Measurements from ENCODE around the gene UBXN11.
"Not testable (repeated sequence)": the region's sequence is repeated elsewhere in the genome, so short reads cannot be mapped to it uniquely, and the experiment has no call there.

UBXN11 gene

DNA sequence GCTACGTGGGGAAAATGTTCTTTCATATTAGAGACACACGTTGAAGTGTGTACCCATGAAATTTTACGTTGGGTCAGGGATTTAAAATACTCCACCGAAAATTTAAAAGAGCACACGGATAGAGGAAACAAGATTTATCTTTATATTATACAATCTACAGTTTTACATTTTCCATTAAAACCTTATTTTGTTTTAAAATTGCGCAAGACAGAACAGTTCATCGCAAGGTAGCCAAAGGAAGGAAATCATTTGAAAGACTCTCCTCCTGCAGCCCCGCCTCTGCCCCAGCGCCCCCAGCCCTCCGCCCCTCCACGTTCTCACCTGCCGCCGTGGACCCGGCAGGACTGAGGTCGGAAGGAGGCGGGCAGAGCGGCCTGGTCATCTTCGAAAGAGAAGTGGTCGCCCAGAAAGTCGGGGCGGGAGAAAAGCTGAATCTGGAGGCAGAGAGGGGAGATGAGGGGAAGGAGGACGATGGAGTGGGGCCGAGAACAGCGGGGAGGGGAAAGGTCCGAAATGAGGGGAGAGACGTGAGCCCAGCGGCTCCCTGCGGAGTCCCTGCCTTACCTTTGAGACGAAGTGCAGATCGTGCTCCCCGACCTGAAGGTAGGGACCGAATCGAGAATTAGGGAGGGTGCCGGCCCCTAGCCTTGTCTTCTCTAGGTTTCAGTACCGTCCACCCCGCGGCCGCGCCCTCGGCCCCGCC is 29.5 kb upstream of the UBXN11 start:
- Histone ChIP-seq H3K27me3 (ENCODE audit: control insufficient read depth, insufficient read depth, low read length) (peaks cover 8% of the 10 kb centered on the region), H3K27ac (ENCODE audit: low read length) (no peak overlapping the region), H3K4me3 (ENCODE audit: low read length) (peak overlapping the region; percentile 79), H3K9ac (ENCODE audit: low read length) (peak overlapping the region; percentile 36), H3K4me1 (ENCODE audit: control insufficient read depth, low read depth, low read length) (peaks cover 19% of the 10 kb centered on the region), H3K9me3 (ENCODE audit: control insufficient read depth, low read depth, low read length) (no peaks in the 10 kb centered on the region), H3K36me3 (ENCODE audit: control insufficient read depth, low read depth, low read length) (peaks cover 6% of the 10 kb centered on the region)

DNA sequence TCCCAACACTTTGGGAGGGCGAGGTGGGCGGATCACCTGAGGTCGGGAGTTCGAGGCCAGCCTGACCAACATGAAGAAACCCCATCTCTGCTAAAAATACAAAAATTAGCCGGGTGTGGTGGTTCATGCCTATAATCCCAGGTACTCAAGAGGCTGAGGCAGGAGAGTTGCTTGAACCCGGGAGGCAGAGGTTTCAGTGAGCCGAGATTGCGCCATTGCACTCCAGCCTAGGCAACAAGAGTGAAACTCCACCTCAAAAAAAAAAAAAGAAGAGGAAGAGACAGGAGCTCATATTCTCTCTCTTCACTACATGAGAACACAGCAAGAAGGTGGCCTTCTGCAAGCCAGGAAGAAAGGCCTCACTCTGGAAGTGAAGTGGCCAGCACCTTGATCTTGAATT is 26.9 kb upstream of the UBXN11 start:
- H3K9ac ChIP-seq (ENCODE audit: low read length); H3K4me3 ChIP-seq (ENCODE audit: low read length); H3K27ac ChIP-seq (ENCODE audit: low read length); H3K27me3 ChIP-seq (ENCODE audit: control insufficient read depth, insufficient read depth, low read length); H3K9me3 ChIP-seq (ENCODE audit: control insufficient read depth, low read depth, low read length): not testable (repeated sequence)
- peaks cover 19% of the 10 kb centered on the region for H3K4me1 ChIP-seq (ENCODE audit: control insufficient read depth, low read depth, low read length)
- peaks cover 11% of the 10 kb centered on the region for H3K36me3 ChIP-seq (ENCODE audit: control insufficient read depth, low read depth, low read length)

DNA sequence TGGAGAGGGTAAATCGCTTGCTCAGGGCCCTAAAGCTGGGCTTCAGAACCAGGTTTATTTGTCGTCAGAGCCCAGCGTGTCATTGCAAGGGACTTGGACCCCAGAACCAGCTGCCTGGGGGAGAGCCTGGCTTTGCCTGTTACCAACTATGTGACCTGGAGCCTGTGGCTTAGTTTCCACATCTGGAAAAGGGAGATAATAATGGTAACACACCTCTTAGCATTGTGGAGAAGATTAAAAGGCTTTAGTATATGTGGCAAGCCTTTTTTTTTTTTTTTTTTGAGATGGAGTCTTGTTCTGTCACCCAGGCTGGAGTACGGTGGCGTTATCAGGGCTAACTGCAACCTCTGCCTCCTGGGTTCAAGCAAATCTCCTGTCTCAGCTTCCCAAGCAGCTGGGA is 23.8 kb upstream of the UBXN11 start:
- Histone ChIP-seq H3K9ac (ENCODE audit: low read length) (no peak overlapping the region), H3K27me3 (ENCODE audit: control insufficient read depth, insufficient read depth, low read length) (no peaks in the 10 kb centered on the region), H3K4me3 (ENCODE audit: low read length) (no peak overlapping the region), H3K4me1 (ENCODE audit: control insufficient read depth, low read depth, low read length) (peaks cover 6% of the 10 kb centered on the region), H3K9me3 (ENCODE audit: control insufficient read depth, low read depth, low read length) (no peaks in the 10 kb centered on the region), H3K36me3 (ENCODE audit: control insufficient read depth, low read depth, low read length) (peaks cover 15% of the 10 kb centered on the region), H3K27ac (ENCODE audit: low read length) (no peak overlapping the region)

DNA sequence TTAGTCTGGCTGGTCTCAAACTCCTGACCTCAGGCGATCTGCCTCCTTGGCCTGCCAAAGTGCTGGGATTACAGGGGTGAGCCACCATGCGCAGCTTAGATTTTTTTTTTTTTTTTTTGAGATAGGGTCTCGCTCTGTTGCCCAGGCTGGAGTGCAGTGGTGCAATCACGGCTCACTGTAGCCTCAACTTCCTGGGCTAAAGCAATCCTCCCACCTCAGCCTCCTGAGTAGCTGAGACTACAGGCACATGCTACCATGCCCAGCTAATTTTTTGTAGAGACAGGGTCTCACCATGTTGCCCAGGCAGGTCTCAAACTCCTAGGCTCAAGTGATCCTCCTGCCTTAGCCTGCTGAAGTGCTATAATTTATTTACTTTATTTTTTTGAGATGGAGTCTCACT is 22.9 kb upstream of the UBXN11 start:
- not testable (repeated sequence) for H3K4me3 ChIP-seq (ENCODE audit: low read length); H3K27ac ChIP-seq (ENCODE audit: low read length); H3K4me1 ChIP-seq (ENCODE audit: control insufficient read depth, low read depth, low read length); H3K9me3 ChIP-seq (ENCODE audit: control insufficient read depth, low read depth, low read length); H3K27me3 ChIP-seq (ENCODE audit: control insufficient read depth, insufficient read depth, low read length); H3K9ac ChIP-seq (ENCODE audit: low read length)
- H3K36me3 ChIP-seq (ENCODE audit: control insufficient read depth, low read depth, low read length): peaks cover 23% of the 10 kb centered on the region

DNA sequence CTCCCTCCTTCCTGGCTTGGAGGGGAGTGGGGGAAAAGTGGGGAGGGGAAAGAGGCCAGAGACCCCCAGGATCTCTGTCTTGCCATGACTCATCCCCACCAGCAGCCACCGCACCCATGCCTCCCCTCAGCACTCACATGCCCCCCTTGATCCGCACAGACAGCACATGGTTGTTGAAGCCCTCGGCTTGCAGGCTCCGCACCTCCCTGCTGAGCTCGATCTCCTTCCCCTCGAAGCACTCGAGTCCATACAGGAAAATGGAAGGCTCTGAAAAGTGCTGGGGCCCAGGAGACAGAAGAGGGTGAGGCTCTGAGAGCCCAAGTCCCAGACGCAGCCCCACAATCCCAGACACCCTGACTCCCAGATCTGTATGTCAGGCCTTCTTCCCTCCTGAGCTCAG is 22.2 kb upstream of the UBXN11 start:
- Histone ChIP-seq H3K9me3 (ENCODE audit: control insufficient read depth, low read depth, low read length) (no peaks in the 10 kb centered on the region), H3K36me3 (ENCODE audit: control insufficient read depth, low read depth, low read length) (peaks cover 29% of the 10 kb centered on the region), H3K27ac (ENCODE audit: low read length) (no peak overlapping the region), H3K4me1 (ENCODE audit: control insufficient read depth, low read depth, low read length) (no peaks in the 10 kb centered on the region), H3K4me3 (ENCODE audit: low read length) (no peak overlapping the region), H3K27me3 (ENCODE audit: control insufficient read depth, insufficient read depth, low read length) (no peaks in the 10 kb centered on the region), H3K9ac (ENCODE audit: low read length) (no peak overlapping the region)

DNA sequence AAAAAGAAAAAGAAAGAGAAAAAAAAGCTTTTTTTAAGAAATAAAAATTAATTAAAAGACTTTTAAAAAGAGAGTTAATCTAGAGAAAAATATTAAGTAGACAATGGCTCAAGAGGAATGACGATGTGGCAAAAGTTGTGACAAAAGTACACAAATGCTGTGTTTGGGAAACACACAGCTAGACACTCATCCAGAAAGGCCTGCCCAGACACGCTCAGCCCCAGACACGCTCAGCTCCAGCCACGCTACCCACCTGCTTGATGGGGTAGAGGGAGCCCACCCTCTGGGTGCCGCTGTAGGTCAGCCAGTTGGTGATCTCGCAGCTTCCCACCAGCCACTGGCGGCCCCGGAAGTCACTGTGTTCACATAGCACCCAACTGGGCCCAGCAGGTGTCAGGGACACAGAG is 21.5 kb upstream of the UBXN11 start:
- Histone ChIP-seq H3K27ac (ENCODE audit: low read length) (no peak overlapping the region), H3K9ac (ENCODE audit: low read length) (no peak overlapping the region), H3K4me1 (ENCODE audit: control insufficient read depth, low read depth, low read length) (no peaks in the 10 kb centered on the region), H3K4me3 (ENCODE audit: low read length) (no peak overlapping the region), H3K36me3 (ENCODE audit: control insufficient read depth, low read depth, low read length) (peaks cover 35% of the 10 kb centered on the region), H3K9me3 (ENCODE audit: control insufficient read depth, low read depth, low read length) (no peaks in the 10 kb centered on the region), H3K27me3 (ENCODE audit: control insufficient read depth, insufficient read depth, low read length) (no peaks in the 10 kb centered on the region)

DNA sequence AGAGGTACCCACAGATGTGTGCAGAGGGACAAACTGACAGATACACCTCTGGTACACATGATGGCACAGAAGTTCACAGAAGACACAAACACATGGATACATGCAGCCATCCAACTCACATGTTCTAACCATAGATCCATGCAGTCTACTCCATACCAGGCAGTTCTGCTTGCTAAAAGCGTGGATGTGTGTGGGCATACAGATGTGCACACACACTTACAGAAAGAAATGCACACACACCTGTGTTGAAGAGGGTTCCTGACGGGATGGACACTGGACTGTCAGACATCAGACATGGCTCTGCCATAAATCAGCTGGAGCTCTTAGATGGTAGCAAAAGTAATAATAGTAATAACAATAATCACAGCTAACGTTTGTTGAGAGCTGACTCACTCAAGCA is 18.1 kb upstream of the UBXN11 start:
- Histone ChIP-seq H3K27me3 (ENCODE audit: control insufficient read depth, insufficient read depth, low read length) (no peaks in the 10 kb centered on the region), H3K36me3 (ENCODE audit: control insufficient read depth, low read depth, low read length) (peaks cover 24% of the 10 kb centered on the region), H3K9me3 (ENCODE audit: control insufficient read depth, low read depth, low read length) (no peaks in the 10 kb centered on the region), H3K9ac (ENCODE audit: low read length) (no peak overlapping the region), H3K27ac (ENCODE audit: low read length) (no peak overlapping the region), H3K4me3 (ENCODE audit: low read length) (no peak overlapping the region), H3K4me1 (ENCODE audit: control insufficient read depth, low read depth, low read length) (no peaks in the 10 kb centered on the region)

DNA sequence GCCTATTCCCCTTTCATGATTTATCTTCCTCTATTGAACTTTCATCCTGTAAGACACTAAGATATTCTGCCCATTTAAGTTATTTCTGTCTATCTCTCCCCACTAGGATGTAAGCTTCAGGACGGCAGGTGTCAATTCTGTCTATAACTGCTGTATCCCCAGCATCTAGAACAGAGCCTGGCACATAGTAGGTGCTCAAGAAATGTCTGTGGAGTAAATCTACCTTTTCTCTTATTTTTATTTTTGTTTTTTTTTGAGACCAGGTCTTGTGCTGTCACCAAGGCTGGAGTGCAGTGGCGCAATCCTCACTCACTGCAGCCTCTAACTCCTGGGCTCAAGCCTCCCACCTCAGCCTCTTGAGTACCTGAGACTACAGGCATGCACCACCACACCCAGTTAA is 16.9 kb upstream of the UBXN11 start:
- no peaks in the 10 kb centered on the region for H3K27me3 ChIP-seq (ENCODE audit: control insufficient read depth, insufficient read depth, low read length)
- H3K36me3 ChIP-seq (ENCODE audit: control insufficient read depth, low read depth, low read length): peaks cover 24% of the 10 kb centered on the region
- H3K9me3 ChIP-seq (ENCODE audit: control insufficient read depth, low read depth, low read length): no peaks in the 10 kb centered on the region
- no peak overlapping the region for H3K27ac ChIP-seq (ENCODE audit: low read length)
- H3K4me1 ChIP-seq (ENCODE audit: control insufficient read depth, low read depth, low read length): no peaks in the 10 kb centered on the region
- no peak overlapping the region for H3K9ac ChIP-seq (ENCODE audit: low read length)
- no peak overlapping the region for H3K4me3 ChIP-seq (ENCODE audit: low read length)

DNA sequence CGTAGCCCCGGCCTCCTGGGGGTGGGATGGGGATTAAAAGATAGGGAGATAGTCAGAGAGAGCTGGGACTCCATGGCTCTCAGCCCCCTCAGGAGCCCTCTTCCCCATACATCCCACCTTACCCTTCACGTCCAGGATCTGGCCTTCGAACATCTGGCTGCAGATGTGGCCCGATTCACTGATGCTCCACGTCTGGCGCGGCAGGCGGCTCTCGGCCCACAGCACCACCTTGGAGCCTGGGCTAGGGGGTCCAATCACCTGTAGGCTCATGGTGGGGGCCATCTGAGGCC is 15.6 kb upstream of the UBXN11 start:
- no peak overlapping the region for H3K9ac ChIP-seq (ENCODE audit: low read length)
- H3K4me3 ChIP-seq (ENCODE audit: low read length): no peak overlapping the region
- no peak overlapping the region for H3K27ac ChIP-seq (ENCODE audit: low read length)
- H3K4me1 ChIP-seq (ENCODE audit: control insufficient read depth, low read depth, low read length): no peaks in the 10 kb centered on the region
- H3K27me3 ChIP-seq (ENCODE audit: control insufficient read depth, insufficient read depth, low read length): no peaks in the 10 kb centered on the region
- no peaks in the 10 kb centered on the region for H3K9me3 ChIP-seq (ENCODE audit: control insufficient read depth, low read depth, low read length)
- peaks cover 24% of the 10 kb centered on the region for H3K36me3 ChIP-seq (ENCODE audit: control insufficient read depth, low read depth, low read length)

DNA sequence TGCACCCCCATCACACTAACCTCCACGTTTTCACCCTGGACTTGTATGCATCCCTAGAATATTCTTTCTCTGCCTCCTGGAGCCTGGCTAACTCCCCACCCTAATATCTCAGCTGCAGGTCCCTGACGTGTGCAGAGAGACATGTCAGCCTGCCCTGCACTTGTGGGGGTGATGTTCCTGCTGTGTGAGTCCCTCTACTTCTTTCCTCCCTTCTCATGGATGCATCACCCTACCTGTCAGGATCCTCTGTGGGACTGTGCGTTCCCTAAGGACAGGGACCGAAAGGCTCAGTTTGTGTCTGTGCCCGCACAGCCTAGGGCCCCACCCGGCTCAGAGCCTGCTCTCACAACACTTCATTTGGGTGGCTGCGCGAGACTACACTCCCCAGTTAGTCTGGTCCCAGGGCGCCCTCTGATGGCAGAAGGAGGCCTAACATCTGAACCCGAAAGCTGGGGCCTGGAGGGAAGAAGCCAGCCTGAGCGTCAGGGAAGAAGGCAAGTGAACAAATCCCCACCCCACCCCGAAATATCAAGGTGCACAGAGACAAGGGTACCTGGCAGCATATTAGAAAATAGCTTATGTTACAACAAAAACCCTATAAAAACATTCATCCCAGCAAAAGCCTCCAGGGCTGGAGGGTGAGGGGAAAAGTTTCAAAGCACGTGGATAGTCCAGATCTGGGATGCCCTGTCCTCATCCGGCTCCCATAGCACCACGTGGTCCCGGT is 15.0 kb upstream of the UBXN11 start:
- H3K36me3 ChIP-seq (ENCODE audit: control insufficient read depth, low read depth, low read length): peaks cover 20% of the 10 kb centered on the region
- no peak overlapping the region for H3K4me3 ChIP-seq (ENCODE audit: low read length)
- H3K9ac ChIP-seq (ENCODE audit: low read length): no peak overlapping the region
- H3K27ac ChIP-seq (ENCODE audit: low read length): no peak overlapping the region
- H3K4me1 ChIP-seq (ENCODE audit: control insufficient read depth, low read depth, low read length): no peaks in the 10 kb centered on the region
- no peaks in the 10 kb centered on the region for H3K9me3 ChIP-seq (ENCODE audit: control insufficient read depth, low read depth, low read length)
- no peaks in the 10 kb centered on the region for H3K27me3 ChIP-seq (ENCODE audit: control insufficient read depth, insufficient read depth, low read length)

DNA sequence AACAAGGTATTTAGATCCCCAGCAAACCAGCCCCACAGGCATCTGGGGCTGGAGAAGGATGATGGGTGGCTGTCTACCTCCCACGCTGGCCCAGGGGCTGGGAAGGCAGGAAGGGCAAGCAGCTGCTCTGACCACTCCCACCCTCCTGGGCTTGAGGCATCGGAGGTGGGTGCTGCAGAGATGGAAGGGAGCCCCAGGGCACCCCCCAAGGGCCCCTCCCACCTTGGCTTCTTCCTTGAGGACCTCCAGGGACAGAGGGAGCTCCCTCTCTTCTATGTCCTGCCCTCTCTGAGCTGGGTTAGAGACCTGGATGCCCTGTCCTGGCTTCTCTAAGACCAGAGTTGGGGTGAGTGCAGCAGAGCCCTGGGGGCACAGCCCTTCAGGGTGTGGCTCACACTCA is 14.5 kb upstream of the UBXN11 start:
- Histone ChIP-seq H3K4me1 (ENCODE audit: control insufficient read depth, low read depth, low read length) (no peaks in the 10 kb centered on the region), H3K4me3 (ENCODE audit: low read length) (no peak overlapping the region), H3K27ac (ENCODE audit: low read length) (no peak overlapping the region), H3K36me3 (ENCODE audit: control insufficient read depth, low read depth, low read length) (peaks cover 20% of the 10 kb centered on the region), H3K9me3 (ENCODE audit: control insufficient read depth, low read depth, low read length) (no peaks in the 10 kb centered on the region), H3K27me3 (ENCODE audit: control insufficient read depth, insufficient read depth, low read length) (no peaks in the 10 kb centered on the region), H3K9ac (ENCODE audit: low read length) (no peak overlapping the region)

DNA sequence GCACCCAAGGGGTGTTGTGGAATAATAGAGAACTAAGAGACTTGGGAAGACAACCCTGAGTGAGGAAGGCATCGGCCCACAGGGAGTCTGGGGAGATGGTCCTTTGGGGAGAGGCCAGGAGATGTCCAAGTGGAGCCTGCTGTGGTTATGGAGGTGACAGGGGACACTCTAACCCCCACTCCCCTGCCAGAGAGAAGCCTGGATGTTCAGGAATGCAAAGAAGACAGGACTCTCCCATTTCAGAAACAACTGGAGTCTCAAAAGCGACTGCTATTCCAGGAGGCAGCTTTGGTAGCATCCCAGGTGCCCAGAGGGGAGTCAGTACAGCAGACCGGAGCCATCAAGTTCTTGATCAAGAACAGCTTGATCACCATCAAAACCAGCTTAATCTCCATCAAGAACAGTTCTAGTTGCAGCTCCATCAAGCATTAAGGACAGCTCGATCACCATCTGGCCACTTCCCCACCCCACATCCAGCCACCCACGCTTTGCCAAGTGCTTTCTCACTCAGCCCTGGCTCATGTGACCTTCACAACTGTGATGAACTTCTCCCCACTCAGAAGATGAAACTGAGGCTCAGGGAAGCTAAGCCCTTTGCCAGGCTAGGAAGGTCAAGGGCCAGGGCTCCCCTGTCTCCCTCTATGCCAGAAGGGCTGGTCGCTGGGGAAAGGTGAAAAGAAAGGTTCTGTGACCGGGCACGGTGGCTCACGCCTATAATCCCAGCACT is 12.1 kb upstream of the UBXN11 start:
- no peak overlapping the region for H3K27ac ChIP-seq (ENCODE audit: low read length)
- no peaks in the 10 kb centered on the region for H3K9me3 ChIP-seq (ENCODE audit: control insufficient read depth, low read depth, low read length)
- H3K27me3 ChIP-seq (ENCODE audit: control insufficient read depth, insufficient read depth, low read length): no peaks in the 10 kb centered on the region
- H3K4me1 ChIP-seq (ENCODE audit: control insufficient read depth, low read depth, low read length): no peaks in the 10 kb centered on the region
- no peak overlapping the region for H3K9ac ChIP-seq (ENCODE audit: low read length)
- H3K36me3 ChIP-seq (ENCODE audit: control insufficient read depth, low read depth, low read length): peaks cover 5% of the 10 kb centered on the region
- H3K4me3 ChIP-seq (ENCODE audit: low read length): no peak overlapping the region
